ENCODE measurements around the gene TSHR.
"Not testable (repeated sequence)": the region's sequence is repeated elsewhere in the genome, so short reads cannot be mapped to it uniquely, and the experiment has no call there.

The TSHR gene

GRCh38 chr14:81004575-81004974 is 49.2 kb downstream of the TSHR start:
- no peak for DNase-seq

GRCh38 chr14:81005540-81006228 is 50.3 kb downstream of the TSHR start:
- no peak for DNase-seq

- no peak for DNase-seq
Measured at GRCh38 chr14:81006266-81006665, 50.8 kb downstream of the TSHR start.

DNA sequence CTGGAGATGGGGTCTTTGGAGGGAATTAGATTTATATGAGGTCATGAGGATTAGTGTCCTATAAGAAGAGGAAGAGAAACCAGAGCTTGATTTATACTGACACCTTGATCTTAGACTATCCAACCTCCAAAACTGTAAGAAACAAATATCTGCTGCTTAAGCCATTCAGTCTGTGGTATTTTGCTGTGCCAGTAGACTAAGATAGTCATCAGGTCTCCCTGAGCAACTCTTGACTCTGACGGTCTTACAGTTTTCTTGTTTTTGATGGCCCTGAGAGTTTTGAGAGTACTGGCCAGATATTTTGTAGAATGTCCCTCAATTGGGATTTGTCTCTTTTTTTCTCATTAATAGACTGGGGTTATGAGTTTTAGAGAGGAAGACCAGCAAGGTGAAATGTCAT is 51.7 kb downstream of the TSHR start:
- DNase-seq, result no peak

GRCh38 chr14:81009346-81009745 is 53.9 kb downstream of the TSHR start:
- DNase-seq, result no peak

- DNase-seq, result no peak
Measured at GRCh38 chr14:81018251-81018650, 62.8 kb downstream of the TSHR start.

DNA sequence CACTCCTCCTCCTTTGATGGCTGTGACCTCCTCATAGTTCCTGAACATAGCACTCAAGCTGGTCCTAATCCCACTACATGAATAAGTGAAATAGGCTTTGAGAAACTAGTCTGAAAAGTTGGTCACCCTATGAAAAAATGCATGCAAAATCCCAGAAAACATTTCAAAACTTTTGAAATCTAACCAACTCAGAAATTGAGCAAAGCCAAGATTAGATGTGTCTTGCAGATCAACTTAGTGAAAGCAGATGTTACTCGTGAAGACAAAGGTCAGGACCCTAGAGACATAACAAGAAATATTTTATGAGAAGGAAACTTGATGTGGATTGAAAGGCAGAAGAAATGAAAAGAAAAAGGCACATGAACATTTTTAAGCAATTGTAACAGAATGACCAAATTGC is 63.3 kb downstream of the TSHR start:
- no peak for DNase-seq

- DNase-seq, result not testable (repeated sequence)
Measured at GRCh38 chr14:81019113-81019512, 63.7 kb downstream of the TSHR start.

- no peak for DNase-seq
Measured at GRCh38 chr14:81023095-81023710, 67.8 kb downstream of the TSHR start.

DNA sequence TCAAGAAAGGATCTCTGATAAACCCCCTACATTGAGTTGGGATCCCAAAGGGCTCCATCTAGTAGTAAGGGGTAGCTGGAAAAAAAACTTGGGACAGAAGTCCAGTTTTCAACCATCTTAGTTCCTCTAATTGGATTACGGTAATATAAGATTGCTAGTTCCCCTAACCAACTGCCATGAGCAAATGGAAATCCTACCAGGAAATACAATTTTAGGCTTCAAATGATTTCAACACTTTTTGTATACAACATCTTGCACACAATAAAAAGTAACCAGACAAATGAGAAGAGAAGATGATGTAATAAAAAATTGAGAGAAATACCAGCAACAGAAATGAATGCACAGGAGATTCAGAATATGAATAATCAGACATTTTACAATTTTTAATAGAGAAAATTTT is 73.0 kb downstream of the TSHR start:
- DNase-seq, result no peak

DNA sequence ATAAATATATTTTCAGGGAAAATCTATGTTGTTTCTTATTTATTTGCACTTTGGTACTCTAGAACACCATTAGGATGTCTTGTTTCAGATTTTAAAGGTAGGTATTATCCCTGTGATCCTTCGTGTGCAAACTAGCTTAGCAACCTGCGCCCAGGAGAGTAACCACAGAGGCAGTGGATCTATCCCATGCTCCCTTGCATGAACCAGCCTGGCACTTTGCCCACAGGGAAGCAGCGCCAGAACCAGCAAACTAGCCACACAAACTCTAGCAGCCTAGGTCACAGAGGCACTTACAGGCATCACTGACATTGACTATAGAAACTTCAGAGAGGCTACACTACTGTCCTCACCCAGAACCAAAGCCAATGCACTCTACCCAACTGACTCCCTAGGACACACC is 76.1 kb downstream of the TSHR start:
- DNase-seq, result no peak

DNA sequence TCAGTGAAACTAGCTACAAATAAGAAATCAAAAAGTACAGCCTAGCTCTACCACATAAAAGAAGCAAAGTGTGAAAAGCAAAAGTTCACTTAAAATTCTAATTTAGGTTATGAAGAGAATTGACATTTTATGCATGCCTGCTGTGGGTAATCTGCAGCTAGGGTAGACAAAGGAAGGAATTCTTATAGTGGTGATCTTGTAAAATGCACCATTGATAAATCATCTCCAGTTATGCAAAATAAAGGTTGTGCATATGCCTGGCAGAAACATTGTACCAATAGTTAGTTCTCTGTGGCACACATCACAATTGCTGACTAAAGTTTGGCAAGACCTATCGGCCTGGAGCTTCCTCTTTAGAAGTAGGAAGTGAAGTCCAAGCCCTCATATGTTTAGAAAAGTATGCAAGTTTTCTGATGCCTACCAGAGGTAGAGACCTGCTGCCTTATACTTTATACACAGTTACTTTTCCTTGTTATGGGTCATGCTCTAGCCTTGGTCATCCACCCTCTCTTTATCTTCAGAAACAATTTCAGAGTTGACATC is 78.3 kb downstream of the TSHR start:
- no peak for DNase-seq

- DNase-seq, result no peak
Measured at GRCh38 chr14:81042438-81042837, 87.0 kb downstream of the TSHR start.

- DNase-seq, result no peak
Measured at GRCh38 chr14:81051547-81051946, 96.1 kb downstream of the TSHR start.

GRCh38 chr14:81054057-81054456 is 98.6 kb downstream of the TSHR start:
- not testable (repeated sequence) for DNase-seq

DNA sequence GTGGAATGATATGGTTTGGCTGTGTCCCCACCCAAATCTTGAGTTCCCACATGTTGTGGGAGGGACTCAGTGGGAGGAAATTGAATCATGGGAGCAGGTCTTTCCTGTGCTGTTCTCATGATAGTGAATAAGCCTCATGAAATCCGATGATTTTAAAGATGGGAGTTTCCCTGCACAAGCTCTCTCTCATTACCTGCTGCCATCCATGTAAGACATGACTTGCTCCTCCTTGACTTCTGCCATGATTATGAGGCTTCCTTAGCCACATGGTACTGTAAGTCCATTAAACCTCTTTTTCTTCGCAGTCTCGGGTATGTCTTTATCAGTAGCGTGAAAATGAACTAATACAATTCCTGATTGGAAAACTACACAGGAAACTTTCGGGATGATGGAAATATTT is 100.5 kb downstream of the TSHR start:
- no peak for DNase-seq

GRCh38 chr14:81062380-81062779 is 107.0 kb downstream of the TSHR start:
- no peak for DNase-seq

DNA sequence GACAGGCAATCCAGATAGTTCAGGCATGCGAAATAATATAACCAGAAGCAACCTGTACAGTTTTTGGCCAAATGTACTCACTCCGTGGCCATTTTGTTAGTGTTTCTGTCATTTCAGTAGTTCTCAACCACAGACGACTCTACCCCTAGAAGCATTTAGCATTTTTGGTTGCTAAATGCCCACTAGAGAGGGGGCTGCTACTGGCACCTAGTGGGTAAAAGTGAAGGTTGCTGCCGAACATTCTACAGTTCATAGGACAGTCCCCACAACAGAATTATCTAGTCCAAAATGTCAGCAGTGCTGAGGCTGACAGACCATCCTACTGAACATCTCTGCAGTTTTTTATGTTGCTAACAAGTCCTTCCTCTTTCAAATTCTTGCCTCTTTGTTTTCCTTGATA is 107.4 kb downstream of the TSHR start:
- DNase-seq, result no peak

DNA sequence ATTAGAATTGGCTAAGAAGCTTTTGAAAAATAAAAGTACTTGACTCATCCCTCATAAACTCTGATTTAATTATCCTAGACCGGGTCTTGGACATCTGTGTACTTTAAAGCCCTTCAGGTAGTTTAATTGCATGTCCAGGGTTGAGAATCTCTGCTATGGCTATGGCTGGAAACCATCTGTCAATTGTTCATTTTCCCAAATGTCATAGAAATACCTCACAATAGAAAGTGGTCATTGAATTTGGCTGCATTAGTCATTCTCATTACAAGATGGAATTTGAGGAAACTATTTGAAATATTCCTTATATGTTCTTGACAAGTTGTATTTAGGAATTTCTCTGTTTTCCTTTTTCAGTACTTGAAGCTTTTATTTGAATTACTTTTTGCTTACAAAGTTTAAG is 111.3 kb downstream of the TSHR start:
- no peak for DNase-seq

GRCh38 chr14:81067156-81067555 is 111.7 kb downstream of the TSHR start:
- no peak for DNase-seq

DNA sequence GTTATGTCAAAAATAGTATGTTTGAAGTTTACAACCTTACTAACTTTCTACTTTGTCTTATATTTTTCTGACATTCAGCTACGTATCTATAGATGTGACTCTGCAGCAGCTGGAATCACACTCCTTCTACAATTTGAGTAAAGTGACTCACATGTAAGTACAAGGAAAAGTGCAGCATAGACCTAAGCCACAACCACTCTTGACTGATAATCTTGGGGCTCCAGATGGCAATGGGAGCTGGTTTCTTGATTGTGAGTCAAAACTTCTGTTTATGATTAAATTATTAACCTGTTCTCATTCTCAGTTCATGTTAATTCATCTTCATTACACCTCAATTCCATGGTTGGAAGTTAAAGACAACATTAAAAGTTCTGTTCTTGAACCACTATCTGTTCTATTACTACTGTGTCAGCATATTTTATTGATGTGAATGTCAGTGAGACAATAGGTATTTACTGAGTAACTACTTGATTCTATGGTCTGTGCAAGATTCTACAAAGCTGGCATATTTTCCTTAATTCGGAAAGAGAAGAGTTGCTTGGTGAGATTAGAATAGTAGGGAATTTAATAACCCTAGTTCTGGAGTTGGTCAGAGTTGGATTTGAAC is 112.9 kb downstream of the TSHR start:
- no peak for DNase-seq

DNA sequence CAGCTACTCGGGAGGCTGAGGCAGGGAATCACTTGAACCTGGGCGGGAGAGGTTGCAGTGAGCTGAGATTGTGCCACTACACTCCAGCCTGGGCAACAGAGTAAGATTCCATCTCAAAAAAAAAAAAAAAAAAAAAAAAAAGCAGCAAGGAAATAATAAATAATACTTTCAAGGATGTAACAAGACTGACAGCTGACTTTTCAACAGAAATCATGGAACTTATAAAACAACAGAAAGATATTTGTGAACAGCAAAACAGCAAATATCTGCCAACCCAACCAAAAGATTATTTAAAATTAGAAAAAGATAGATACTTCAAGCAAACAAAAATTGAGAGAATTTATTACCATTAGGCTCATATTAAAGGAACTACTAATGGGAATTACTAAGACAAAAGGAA is 115.1 kb downstream of the TSHR start:
- DNase-seq, result no peak

GRCh38 chr14:81085596-81085995 is 130.2 kb downstream of the TSHR start:
- DNase-seq, result no peak

GRCh38 chr14:81087230-81087629 is 131.8 kb downstream of the TSHR start:
- no peak for DNase-seq

Data from NCI-H1105 treated with DMSO at 0.1 percent for 48 hours (cell line).